ENCODE measurements around the gene FOXN1.

DNA sequence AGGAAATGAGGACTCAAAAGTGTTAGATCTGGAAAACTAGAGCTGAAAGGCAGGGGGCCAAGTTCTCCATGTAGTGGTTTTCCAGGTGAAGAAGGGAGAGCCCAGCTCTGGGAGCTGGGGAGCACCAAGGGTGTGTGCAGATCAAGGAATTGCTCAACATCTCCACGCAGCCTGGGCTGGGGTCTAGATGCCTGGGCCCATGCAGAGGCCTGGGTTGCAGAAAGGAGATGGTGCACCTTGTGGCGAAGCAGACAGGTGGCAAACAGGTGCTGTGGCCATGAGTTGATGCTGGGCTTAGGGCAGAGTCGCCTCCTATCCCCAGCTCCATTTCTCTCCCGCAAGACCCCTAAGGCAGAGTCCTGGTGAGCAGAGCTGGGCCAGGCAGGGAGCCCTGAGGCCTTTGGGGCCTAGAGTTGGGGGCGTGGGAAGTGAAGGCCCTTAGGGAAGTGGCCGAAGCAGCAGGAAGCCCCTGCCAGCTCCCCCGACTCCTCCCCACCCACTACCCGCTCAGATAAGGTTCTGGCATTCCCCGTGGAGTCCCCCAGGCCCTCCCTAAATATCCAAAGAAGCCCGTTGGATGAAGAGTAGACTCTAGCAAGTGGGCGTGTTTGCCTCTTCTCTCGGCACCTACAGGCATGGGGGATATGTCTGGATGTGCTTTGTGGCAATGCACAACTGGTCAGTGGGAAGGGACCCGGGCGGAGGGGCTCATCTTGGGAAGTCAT is 777 bp downstream of the FOXN1 start:
- TF ChIP-seq, protein P1, sequence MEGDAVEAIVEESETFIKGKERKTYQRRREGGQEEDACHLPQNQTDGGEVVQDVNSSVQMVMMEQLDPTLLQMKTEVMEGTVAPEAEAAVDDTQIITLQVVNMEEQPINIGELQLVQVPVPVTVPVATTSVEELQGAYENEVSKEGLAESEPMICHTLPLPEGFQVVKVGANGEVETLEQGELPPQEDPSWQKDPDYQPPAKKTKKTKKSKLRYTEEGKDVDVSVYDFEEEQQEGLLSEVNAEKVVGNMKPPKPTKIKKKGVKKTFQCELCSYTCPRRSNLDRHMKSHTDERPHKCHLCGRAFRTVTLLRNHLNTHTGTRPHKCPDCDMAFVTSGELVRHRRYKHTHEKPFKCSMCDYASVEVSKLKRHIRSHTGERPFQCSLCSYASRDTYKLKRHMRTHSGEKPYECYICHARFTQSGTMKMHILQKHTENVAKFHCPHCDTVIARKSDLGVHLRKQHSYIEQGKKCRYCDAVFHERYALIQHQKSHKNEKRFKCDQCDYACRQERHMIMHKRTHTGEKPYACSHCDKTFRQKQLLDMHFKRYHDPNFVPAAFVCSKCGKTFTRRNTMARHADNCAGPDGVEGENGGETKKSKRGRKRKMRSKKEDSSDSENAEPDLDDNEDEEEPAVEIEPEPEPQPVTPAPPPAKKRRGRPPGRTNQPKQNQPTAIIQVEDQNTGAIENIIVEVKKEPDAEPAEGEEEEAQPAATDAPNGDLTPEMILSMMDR (IDR thresholded peaks at IDR 0.05; ENCODE audit: insufficient read depth, low read depth, low read length), result no peak
- no peak for TF ChIP-seq EZH2 (IDR thresholded peaks at IDR 0.05; ENCODE audit: insufficient read depth, low read length)

Data from astrocyte (in vitro differentiated cells and primary cell).